ENCODE results near the gene FBXO8.
"Not testable (repeated sequence)": the region's sequence is repeated elsewhere in the genome, so short reads cannot be mapped to it uniquely, and the experiment has no call there.

The FBXO8 gene

DNA sequence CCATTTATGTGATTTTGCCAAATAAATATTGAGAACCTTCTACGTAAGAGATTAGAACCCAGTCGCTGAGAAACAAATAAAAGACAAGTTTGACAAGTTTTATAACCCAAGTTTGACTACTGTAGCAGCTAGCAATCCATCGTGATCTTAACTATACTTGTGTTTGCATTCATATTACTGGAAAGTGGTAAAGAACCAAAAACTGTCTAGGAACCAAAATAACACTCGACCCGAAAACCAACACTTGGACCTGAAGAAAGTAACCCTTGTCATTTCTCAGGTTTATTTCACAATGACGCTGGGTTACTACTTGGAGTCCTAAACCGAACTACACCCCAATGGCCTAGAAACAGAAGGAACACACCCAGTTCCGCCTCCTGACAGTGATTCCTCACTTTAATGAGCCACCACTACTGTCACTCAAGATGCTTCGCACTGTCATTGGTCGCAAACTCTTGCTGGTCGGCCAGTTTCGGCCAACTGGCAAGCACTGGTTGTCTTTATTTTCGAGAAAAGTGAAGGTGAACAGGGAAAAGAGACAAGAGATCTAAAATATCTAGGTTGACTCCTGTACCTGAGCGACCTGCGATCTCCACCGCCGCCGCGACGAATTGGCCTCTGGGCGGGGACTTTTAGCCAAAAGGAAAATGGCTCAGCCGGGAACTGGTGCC, 496 bp downstream of the FBXO8 start:
- peak; percentile 88 for DNase-seq

DNA sequence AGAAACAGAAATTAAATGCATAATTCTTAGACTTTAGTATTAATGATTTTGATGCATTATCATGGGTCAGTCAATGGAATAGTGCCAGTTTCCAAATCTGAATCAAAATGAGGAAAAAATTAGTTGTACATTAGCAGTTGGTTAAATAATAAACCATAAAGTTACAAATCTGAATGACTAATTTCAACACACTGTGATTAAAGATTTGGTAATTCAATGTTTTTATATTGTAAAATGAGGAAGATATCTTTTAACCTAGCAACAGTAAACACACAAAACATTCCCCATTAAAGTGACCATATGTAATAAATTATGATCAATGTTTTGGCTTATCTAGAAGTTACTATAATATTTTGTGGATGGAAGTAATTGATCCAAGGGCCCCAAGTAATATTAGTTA, 1.6 kb downstream of the FBXO8 start:
- DNase-seq = no peak

DNA sequence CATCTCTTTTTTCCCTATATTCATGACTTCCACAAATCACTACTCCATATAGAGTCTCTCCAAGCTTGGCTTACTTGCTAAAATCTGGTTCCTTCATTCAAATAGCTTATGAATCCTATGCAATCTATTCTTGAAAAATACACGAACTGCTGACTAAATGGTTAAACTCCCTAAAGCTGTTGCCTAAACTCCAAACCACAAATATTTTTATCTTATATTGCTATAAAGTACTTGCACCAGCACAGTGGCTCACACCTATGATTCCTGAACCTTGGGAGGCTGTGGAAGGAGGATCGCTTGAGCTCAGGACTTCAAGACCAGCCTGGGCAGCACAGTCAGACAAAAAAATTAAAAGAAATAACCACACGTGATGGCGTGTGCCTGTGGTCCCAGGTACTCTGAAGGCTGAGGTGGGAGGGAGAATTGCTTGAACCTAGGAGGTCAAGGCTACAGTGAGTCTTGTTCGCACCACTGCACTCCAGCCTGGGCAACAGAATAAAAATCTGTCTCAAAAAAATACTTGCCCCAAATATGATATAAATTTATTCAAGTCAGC, 2.2 kb downstream of the FBXO8 start:
- DNase-seq = no peak

DNA sequence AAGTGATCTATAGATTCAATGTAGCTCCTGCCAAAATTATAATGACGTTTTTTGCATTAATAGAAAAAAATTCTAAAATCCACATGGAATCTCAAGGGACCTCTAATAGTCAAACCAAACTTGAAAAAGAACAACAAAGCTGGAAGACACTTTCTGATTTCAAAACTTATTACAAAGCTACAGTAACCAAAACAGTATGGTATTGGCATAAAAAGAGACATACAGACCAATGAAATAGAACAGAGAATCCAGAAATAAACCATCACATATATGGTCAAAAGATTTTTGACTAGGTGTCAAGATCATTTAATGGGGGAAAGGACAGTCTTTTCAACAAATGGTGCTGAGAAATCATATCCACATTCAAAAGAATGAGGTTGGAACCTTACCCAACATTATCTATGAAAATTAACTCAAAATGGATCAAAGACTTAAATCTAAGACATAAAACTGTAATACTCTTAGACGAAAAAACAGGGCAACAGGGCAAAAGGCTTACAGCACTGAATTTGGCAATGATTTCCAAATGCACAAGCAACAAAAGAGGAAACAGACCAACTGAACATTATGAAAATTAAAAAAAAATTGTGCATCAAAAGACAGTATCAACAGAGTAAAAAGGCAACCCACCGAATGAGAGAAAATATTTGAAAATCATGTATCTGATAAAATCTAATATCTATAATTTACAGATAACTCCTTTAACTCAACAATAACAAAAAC, 3.9 kb downstream of the FBXO8 start:
- no peak for DNase-seq

DNA sequence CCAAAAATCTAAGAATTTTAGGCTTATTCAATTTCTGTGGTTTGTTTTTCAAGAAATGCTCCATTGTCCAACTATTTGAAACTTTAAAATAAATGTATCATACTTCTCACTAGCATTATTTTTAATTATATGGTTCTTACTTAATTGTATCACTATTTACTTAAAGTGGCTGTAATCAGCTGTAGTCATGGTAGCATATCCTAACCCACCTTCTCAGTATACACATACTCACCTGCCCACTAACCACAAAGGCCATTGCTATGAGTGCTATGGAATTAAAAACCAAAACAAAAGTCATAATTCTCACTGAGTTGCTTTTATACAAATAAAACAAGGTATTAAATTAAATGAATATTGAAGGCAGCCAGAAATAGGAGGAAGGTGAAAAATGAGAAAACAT, 5.0 kb downstream of the FBXO8 start:
- DNase-seq = no peak

DNA sequence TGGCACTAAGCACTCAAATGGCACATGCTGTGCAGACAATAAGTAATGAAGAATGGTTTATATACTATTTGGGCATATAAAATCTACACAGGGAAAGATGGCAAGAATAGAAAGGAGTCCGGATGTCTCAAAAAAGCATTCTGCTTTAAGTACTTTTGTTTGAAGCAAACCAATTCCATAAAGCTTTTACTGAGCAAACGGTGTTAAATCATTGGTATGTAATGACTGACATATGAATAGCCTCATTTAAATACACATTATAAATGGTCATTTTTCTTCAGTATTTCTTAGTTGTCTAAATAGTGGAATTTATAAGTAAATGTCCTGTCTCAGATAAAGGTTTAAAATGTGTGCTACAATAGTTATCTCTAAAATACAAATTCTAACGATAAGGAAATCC, 6.0 kb downstream of the FBXO8 start:
- DNase-seq = no peak

DNA sequence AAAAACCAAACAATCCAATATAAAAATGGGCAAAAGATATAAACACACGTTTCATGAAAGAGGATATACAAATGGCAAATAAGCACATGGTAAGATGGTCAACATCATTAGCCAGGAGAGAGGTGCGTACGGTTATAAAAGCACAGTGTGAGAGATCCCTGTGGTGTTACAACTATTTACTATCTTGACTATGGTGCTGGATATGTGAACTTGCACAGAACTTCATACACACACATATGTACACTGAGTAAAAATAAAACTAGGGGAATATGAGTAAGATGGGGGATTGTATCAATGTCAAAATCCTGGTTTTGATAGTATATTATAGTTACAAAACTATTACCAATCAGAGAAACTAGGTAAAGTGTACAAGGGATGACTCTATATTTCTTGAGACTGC, 8.4 kb downstream of the FBXO8 start:
- no peak for DNase-seq

DNA sequence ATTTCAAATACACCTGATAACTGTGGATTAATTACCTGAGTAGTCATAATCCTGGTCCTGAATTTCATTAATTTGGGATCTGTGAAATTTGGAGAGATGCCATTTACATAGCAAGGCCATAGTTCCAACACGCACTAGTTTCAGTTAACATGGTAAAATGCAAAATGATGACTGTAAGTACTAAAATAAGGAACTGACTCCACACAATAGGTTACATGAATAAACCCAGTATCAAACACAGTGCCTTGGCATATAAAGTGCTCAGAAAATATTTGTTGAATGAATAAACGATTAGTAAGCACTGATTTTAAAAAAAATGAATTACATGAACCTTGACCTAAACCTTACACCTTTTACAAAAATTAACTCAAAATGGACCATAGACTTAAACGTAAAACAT, 9.0 kb downstream of the FBXO8 start:
- no peak for DNase-seq

DNA sequence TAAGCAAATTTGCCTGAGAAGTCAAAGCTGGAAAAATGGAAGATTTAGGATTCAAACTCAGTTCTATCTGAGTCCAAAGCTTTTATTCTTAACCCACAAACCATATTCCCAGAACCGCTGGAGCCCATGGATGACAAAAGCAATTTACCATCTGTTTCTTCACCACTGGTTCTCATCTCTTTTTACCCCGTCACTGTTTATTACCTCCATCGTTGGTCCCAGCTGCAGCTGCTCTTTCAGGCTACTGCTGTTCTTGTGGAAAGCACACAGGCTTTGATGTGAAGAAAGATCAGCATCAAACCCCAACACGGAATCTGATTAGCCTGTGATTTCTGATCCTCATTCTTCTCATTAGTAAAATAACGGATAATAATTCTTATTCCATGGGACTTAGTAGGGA, 9.5 kb downstream of the FBXO8 start:
- no peak for DNase-seq

DNA sequence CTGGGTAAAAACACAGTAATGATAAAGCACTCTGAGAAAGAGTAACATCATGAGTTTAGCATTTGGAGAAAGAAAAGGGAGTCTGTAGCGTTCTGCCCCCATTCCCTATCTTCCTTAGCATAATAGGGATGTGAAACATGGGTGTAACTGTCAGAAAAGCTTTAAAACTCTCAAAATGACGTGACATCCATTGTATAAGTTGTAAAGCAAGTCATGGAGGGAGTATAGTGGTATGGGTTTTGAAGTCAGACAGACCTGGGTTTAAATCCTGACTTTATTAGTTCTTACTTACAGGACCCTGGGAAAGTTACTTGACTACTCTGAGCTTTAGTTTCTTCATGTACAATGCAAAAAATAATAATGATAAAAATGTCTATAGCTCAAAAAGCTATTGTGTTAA, 17.1 kb downstream of the FBXO8 start:
- DNase-seq = no peak

DNA sequence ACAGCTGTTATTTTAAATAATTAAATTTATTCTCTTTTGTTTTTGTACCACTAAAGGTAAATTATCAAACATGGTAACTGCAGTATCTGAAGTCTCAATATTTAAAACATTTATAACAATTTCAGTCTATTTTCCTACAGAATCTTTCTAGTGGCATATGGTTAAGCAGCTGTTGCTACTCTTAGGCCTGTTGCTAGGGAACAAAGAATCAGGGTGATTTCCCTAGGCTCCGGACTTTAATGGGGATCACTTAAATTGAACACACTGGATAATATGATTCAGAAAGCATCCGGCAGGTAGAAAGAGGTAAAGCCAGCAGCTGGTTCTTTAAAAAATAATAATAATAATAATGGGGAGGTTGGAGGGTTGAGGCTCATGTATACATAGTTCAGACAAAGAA, 17.6 kb downstream of the FBXO8 start:
- no peak for DNase-seq

DNA sequence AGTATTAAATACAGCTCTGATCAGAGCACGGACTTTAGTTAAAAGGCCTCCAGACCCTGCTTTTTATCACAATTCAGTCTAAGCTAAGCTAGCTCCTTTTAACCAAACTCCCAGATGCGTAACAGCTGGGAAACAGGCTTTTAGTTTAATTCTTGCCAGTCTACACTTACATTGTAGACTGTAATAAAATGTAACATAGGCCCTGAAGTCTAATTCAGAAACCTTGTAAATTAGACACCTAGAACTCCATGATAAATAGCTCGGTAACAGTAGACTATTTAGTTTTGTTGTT, 20.1 kb downstream of the FBXO8 start:
- no peak for DNase-seq

DNA sequence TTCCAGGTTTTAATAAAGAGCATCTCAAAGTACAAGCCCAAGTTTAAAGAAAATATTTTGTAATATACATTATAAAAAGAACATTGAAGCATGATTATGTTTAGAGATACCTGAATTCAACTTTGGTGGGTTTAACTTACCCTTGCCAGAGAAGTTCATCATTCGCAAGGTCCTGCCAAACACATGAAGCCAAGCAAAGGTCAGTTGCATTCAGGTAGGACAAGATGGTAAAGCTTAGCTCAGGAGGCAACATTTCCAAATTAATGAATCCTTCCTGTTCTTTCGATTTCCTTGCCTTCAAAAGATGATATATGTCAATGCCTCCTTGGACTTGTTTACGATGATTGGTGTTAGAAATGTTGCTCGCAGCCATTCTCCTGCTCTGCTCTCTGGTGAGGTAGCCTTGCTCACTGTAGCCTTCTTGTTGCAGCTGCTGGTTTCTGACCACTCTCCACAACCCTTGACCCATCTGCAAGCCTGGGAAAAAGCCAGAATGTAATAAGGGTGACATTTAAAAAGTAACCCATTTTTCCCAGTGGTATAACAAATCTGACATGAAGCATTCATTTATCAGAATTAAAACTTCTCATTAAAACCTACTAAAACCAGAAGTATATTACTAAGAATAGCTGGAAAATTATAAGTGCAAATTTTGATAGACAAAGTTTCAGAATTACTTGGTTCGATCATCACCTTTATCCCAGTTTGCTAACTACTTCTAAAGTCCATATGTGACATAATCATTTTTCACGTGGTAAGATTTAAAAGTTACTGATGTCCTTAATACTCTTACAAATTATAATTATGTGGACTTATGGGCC, 20.6 kb downstream of the FBXO8 start:
- DNase-seq = no peak

DNA sequence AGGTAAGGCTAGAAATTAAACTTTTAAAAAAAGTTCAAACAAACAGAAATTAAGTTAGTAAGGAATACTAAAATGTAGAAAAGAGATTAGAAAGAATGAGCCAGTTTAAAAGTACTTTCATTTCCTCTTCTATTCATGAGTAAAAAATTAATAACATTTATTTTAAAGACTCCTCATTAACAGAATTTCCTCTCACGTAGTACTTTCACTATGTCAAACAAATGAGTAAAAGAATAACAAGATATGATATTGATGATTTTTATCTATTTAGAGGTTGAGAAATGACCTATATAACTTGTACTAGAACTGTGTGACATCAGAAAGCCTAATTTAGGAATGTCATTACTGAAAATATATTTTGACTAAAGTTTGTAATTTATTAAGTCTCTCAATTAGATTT, 22.0 kb downstream of the FBXO8 start:
- DNase-seq = not testable (repeated sequence)

DNA sequence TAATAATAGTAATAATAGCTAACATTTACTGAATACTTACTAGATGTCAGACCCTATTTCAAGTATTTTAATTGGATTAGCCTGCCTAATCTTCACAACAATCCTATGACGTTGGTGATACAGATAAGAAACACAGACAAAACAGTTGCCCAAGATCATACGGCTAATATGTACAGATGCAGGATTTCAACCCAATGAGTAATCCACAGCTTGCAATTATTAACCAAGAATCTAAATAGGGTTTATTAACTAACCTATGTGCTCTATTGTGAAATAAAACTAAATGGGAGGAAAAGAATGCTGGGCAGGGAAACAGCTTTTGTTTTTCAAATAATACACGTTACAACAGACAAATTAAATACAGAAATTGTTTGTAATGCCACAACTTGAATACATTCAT, 23.4 kb downstream of the FBXO8 start:
- DNase-seq = no peak

DNA sequence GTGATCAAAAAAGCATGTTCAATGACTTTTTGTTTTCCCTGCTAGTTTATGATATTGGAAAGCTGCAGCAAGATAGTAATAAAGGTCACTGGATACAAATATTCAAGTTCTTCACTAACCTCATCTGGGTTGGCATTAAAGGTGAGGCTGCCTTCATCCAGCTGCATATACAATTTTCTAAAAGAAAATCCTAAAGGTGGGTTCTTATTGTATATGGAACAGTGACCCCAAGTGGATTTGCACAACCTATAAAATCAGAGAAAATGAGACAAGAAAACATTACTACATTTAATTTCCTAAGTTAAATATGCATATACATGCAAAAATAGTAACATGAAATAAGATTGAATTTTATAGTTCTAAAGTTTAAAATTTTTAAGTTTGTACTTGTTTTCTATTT, 23.9 kb downstream of the FBXO8 start:
- DNase-seq = no peak

DNA sequence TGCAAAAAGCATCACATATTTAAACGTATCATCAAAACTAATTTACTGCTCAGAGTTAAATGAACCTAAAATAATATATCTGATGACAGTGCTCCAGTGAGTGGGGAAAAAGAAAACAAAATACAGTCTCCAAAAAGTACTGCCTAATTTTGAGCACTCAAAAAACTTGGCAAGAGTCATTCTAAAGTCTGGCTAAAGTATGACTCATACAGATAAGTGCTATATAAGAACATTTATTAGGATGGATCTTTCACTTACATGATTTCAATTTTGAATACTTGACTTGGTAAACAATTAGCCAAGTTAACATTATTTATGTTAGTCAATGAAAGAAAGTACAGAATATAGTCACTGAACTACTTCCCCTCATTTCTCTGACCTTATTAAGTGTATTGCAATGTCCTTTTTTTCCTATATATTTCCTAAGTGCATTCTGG, 27.2 kb downstream of the FBXO8 start:
- no peak for DNase-seq

DNA sequence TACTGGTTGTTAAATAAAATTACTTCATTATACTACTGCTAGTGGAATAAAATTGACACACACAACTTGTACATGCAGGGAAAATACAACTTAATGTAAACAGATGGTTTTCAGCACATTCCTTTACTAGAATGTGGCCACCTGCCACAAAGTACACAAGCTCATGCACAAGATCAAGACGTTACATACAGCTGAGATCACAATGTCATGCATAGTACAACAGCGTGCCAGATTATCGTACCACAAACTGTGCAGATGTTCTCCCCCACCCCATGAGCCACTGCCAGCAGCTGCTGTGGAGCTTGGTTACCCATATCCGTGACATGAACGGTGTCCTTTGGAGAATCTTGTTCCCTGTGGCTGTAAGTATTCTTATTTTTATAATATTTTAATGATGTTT, 27.7 kb downstream of the FBXO8 start:
- peak; percentile 57 for DNase-seq

DNA sequence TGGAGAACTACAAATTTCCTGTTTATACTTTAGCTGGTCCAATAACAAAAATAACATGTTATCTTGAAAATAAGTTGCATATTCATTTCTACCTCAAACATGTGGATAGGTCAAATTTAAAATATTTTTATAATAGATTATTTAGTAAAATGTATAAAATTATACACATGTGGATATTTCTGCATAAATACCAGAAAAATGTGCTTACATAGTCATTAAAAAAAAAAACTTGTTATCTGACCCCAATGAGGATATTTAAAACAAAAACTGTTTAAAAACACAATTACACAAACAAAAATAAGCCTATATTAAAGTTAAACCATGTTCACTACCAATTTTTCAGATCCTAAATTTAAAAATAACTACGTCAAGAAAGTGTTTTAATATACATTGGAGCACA, 28.1 kb downstream of the FBXO8 start:
- no peak for DNase-seq

DNA sequence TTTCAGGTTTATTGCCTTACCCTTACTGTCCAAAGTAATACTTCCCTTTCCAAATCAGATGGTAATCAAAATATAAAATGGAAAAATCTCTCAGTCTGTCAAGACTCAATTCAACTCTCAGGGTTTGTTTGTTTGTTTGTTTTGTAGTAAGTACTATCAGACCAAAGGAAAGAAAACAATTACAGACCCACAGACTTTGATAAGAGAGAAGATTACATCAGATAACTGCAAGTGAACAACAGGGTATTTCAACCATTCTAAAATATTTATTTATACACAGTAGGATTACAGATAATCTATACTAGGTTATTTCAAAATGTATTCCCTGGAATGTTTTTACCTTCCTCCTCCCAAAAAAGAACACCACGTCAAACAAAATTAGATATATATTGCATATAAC, 28.9 kb downstream of the FBXO8 start:
- no peak for DNase-seq

DNA sequence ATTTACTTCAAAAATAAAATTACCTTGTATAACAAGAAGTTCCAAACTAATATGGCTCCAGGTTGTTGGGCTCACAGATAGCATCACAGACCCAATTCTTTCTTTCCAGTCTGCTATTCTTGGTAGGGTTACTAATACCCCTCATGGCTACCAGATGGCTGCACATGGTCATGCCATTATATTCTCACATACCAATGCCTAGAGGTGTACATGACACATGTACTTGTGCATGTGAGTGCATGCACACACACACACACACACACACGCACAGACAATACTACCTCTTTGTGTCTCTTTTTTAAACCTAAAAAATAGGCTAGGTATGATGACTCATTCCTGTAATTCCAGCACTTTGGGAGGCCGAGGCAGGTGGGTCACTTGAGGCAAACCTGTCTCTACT, 31.1 kb downstream of the FBXO8 start:
- no peak for DNase-seq

DNA sequence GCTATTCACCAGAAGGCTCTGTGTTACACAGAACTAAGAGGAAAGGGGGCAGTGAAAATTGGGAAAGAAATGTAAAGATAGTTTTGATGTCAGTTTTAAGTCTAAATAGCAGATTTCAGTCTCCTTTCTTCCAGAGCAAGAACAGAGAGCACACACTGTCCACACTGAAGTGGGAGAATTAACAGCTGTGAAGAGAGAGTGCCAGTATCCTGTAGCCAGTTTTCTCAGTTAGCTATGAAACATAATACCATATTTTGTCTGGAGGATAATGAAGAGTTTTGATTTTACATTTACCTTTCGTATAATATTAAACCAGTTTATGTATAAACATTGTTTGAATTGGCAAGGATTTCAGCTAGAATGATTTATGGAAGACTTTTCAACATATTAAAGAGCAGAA, 35.1 kb downstream of the FBXO8 start:
- no peak for DNase-seq

DNA sequence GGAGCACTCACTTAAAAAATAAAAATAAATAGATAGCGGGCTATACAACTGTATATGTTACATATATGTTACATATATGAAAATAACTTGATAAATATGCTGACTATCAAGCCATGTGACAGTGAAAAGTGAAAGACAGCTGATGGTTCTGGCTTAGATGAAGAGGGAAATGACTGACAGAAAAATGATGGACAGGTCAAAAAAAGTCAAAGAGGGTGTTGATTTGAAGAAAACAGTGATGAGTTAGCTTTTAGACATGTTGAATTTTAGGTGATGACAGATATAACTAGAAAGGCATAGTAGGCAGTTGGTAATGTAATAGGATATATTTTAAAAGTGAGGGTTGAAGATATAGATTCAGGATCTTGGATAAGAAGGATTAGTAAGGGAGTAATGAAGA, 37.8 kb downstream of the FBXO8 start:
- no peak for DNase-seq

DNA sequence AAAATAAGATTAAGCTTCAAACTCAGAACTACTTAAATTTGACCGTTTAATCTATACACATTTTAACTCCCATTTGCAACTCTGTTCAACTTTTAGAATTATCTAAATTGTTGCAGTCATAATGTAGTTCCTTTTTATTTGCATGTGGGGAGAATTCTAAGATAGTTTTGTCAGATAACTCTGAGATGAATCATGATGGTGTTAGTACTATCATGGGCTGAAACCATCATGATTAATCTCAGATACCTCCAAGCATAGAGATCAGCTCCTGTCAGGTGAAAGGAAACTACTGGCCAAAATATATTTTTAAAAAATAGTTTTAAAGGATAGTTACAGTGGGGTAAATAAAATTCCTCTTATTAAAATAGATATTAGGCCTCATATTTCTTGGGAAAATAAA, 39.0 kb downstream of the FBXO8 start:
- no peak for DNase-seq
